Measurements from ENCODE around the gene ZMYND10. TPM values are rescaled to one million over a fixed set of nuclear protein-coding genes. Genes with fewer than 3 reads are reported as not detected.
A peak's percentile ranks its signal among the peaks of the same experiment; 100 is the strongest.

ZMYND10 gene
- polyA plus RNA-seq, 1 of the 3 experiments (the other 2 are of a cell fraction): 0.95 TPM

DNA sequence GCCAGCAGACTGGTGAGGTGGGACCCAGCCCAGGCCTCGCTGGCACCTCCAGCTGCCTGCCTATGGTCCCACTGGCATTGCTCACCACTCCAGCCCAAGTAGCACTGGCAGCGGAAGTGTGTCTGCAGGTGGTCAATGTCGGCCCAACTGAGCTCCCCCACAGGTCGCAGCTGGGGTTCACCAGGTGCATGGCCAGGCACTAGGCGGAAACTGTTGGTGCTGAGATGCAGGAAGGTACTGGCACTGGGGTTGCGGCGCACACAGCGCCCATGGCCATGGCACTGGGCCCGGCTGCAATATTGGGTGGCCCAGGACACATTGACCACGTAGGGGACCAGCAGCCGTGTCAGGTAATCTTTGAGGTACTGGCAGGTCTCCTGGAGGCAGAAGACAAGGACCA is 27.4 kb downstream of the ZMYND10 start:
- Histone ChIP-seq H3K9me2 (no peaks in the 10 kb centered on the region), H2AFZ (ENCODE audit: low read depth) (no peak overlapping the region), H3F3A (replicated peaks; ENCODE audit: insufficient read depth) (peaks cover 9% of the 10 kb centered on the region), H3K4me1 (ENCODE audit: control insufficient read depth in 1 of 2, insufficient read depth in 2 of 2, low read depth in 1 of 2, low read length in 1 of 2) (peaks cover 0 to 37% of the 10 kb centered on the region in 2 experiments; a peak in 2 of 4 replicates), H3K27me3 (ENCODE audit: insufficient read depth) (no peaks in the 10 kb centered on the region), H4K20me1 (ENCODE audit: insufficient read depth) (no peaks in the 10 kb centered on the region), H3K4me3 (ENCODE audit: low read depth in 2 of 2, low read length in 1 of 2) (no peak overlapping the region), H3K27ac (ENCODE audit: low read depth in 2 of 2, low read length in 1 of 2) (no peak overlapping the region; a peak in 1 of 4 replicates), H3K79me2 (ENCODE audit: insufficient read depth) (peaks cover 39% of the 10 kb centered on the region), H3K36me3 (replicated peaks in 1 of 2; ENCODE audit: control insufficient read depth in 1 of 2, insufficient read depth in 2 of 2, low read length in 1 of 2) (peaks cover 15 to 30% of the 10 kb centered on the region in 2 experiments), H3K9me3 (no peaks in the 10 kb centered on the region), H3K9ac (no peak overlapping the region), H3K4me2 (no peak overlapping the region)
- CTCF ChIA-PET: interaction anchor here (1.6 to 5.9 kb wide), 2 partner anchors 16 to 25 kb away, joined by 6 to 45 read pairs; partner anchors contain the start of genes HYAL1, HYAL3, IFRD2 and NAA80
- no peak for TF ChIP-seq GABPA (IDR thresholded peaks at IDR 0.05; ENCODE audit: low read depth)
- no peak for TF ChIP-seq NRF1 (IDR thresholded peaks at IDR 0.05; ENCODE audit: low read depth, low read length)
- TF ChIP-seq, protein P1, sequence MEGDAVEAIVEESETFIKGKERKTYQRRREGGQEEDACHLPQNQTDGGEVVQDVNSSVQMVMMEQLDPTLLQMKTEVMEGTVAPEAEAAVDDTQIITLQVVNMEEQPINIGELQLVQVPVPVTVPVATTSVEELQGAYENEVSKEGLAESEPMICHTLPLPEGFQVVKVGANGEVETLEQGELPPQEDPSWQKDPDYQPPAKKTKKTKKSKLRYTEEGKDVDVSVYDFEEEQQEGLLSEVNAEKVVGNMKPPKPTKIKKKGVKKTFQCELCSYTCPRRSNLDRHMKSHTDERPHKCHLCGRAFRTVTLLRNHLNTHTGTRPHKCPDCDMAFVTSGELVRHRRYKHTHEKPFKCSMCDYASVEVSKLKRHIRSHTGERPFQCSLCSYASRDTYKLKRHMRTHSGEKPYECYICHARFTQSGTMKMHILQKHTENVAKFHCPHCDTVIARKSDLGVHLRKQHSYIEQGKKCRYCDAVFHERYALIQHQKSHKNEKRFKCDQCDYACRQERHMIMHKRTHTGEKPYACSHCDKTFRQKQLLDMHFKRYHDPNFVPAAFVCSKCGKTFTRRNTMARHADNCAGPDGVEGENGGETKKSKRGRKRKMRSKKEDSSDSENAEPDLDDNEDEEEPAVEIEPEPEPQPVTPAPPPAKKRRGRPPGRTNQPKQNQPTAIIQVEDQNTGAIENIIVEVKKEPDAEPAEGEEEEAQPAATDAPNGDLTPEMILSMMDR (IDR thresholded peaks at IDR 0.05): no peak
- WGBS (ENCODE audit: low lambda C conversion rate): no CpG with 5 or more reads among the region's 11 CpGs
- POLR2A ChIA-PET: no interaction called here
- DNase-seq: no peak

DNA sequence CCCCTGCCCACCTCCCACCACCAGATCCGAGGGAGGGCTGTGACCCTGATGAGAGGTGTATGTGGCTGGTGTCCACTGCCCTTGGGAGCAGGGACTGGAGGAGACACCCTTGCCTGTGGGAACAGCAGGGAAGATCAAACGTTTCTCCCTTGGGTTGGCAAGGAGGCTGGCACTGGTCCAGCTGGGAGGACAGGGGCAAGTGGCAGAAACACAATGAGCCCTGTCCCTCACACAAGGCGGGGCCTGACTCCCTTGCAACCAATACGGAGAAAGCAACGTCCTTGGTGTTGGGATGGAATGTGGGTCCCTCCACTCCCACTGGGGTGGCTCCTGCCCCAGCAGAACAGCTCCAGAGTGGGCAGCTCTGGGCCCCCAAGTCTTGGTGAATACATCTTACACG is 28.2 kb downstream of the ZMYND10 start:
- WGBS (ENCODE audit: low lambda C conversion rate): 74% methylated on average over 6 of the region's 6 CpGs
- peaks cover 0 to 34% of the 10 kb centered on the region in 2 experiments; a peak in 2 of 4 replicates for H3K4me1 ChIP-seq (ENCODE audit: control insufficient read depth in 1 of 2, insufficient read depth in 2 of 2, low read depth in 1 of 2, low read length in 1 of 2)
- no peaks in the 10 kb centered on the region for H3K27me3 ChIP-seq (ENCODE audit: insufficient read depth)
- no peak overlapping the region for H3K27ac ChIP-seq (ENCODE audit: low read depth in 2 of 2, low read length in 1 of 2)
- H3K4me2 ChIP-seq: 0 out of 2 replicates have a peak overlapping the region, but pooled peaks have one; percentile 11
- H4K20me1 ChIP-seq (ENCODE audit: insufficient read depth): no peaks in the 10 kb centered on the region
- ChIA-PET CTCF (interaction anchor here (1.4 to 5.9 kb wide), 2 partner anchors 9 to 16 kb away, joined by 4 to 45 read pairs; partner anchors contain the start of genes HYAL1, HYAL3 and NAA80), POLR2A (no interaction called here)
- no peaks in the 10 kb centered on the region for H3K9me2 ChIP-seq
- no peak overlapping the region for H3K4me3 ChIP-seq (ENCODE audit: low read depth in 2 of 2, low read length in 1 of 2)
- peaks cover 39% of the 10 kb centered on the region for H3K79me2 ChIP-seq (ENCODE audit: insufficient read depth)
- no peaks in the 10 kb centered on the region for H3K9me3 ChIP-seq
- no peak for TF ChIP-seq ELF1 (IDR thresholded peaks at IDR 0.05)
- no peak overlapping the region for H2AFZ ChIP-seq (ENCODE audit: low read depth)
- DNase-seq: no peak
- peaks cover 9% of the 10 kb centered on the region for H3F3A ChIP-seq (replicated peaks; ENCODE audit: insufficient read depth)
- H3K36me3 ChIP-seq (replicated peaks in 1 of 2; ENCODE audit: control insufficient read depth in 1 of 2, insufficient read depth in 2 of 2, low read length in 1 of 2): peaks cover 15 to 30% of the 10 kb centered on the region in 2 experiments
- H3K9ac ChIP-seq: no peak overlapping the region

DNA sequence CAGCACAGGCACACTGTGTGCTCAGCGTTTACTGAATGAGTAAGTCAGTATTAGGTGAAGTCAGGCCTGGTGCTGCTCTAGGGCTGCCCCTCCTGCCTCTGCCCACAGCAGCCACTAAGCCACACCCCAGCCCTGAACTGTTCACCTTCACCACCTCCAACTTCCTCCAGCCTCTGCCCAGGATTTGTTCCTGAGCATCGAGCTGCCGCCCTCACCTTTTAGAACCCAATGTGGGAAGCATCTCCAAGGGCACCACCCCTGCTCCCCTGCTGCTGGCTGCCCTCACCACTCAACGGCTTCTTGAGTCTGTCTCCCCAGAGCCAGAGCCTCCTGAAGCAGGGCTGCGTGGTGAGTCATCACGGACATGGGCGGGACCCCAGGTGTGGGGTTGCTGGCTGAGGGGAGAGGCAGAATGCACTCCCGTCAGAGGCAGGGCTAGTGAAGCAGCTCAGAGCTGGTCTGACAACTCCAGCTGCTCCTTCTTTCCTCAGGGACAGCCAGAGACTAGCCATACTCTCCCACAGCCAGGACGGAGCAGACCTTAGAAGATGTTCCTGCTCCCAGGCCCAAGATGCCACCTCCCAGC is 28.8 kb downstream of the ZMYND10 start:
- no peak for DNase-seq
- 0 out of 2 replicates have a peak overlapping the region, but pooled peaks have one; percentile 11 for H3K4me2 ChIP-seq
- H4K20me1 ChIP-seq (ENCODE audit: insufficient read depth): no peaks in the 10 kb centered on the region
- CTCF ChIA-PET: interaction anchor here (1.4 to 5.9 kb wide), 2 partner anchors 10 to 15 kb away, joined by 4 to 45 read pairs; partner anchors contain the start of genes HYAL1, HYAL3 and NAA80
- H3K27me3 ChIP-seq (ENCODE audit: insufficient read depth): no peaks in the 10 kb centered on the region
- no peak overlapping the region for H3K9ac ChIP-seq
- peaks cover 9% of the 10 kb centered on the region for H3F3A ChIP-seq (replicated peaks; ENCODE audit: insufficient read depth)
- peaks cover 0 to 29% of the 10 kb centered on the region in 2 experiments; a peak in 2 of 4 replicates for H3K4me1 ChIP-seq (ENCODE audit: control insufficient read depth in 1 of 2, insufficient read depth in 2 of 2, low read depth in 1 of 2, low read length in 1 of 2)
- H2AFZ ChIP-seq (ENCODE audit: low read depth): no peak overlapping the region
- 64% methylated on average over 3 of the region's 9 CpGs for WGBS (ENCODE audit: low lambda C conversion rate)
- POLR2A ChIA-PET: no interaction called here
- H3K27ac ChIP-seq (ENCODE audit: low read depth in 2 of 2, low read length in 1 of 2): no peak overlapping the region
- H3K9me2 ChIP-seq: no peaks in the 10 kb centered on the region
- no peak overlapping the region for H3K4me3 ChIP-seq (ENCODE audit: low read depth in 2 of 2, low read length in 1 of 2)
- H3K79me2 ChIP-seq (ENCODE audit: insufficient read depth): peaks cover 39% of the 10 kb centered on the region
- peaks cover 15 to 30% of the 10 kb centered on the region in 2 experiments for H3K36me3 ChIP-seq (replicated peaks in 1 of 2; ENCODE audit: control insufficient read depth in 1 of 2, insufficient read depth in 2 of 2, low read length in 1 of 2)
- H3K9me3 ChIP-seq: no peaks in the 10 kb centered on the region
- TF ChIP-seq FOXM1 (IDR thresholded peaks at IDR 0.05; ENCODE audit: low read depth): no peak
- TF ChIP-seq, protein P2, sequence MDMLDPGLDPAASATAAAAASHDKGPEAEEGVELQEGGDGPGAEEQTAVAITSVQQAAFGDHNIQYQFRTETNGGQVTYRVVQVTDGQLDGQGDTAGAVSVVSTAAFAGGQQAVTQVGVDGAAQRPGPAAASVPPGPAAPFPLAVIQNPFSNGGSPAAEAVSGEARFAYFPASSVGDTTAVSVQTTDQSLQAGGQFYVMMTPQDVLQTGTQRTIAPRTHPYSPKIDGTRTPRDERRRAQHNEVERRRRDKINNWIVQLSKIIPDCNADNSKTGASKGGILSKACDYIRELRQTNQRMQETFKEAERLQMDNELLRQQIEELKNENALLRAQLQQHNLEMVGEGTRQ (IDR thresholded peaks at IDR 0.05; ENCODE audit: borderline replicate concordance, low read depth, low read length): no peak
- TF ChIP-seq, protein P3, sequence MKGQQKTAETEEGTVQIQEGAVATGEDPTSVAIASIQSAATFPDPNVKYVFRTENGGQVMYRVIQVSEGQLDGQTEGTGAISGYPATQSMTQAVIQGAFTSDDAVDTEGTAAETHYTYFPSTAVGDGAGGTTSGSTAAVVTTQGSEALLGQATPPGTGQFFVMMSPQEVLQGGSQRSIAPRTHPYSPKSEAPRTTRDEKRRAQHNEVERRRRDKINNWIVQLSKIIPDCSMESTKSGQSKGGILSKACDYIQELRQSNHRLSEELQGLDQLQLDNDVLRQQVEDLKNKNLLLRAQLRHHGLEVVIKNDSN (IDR thresholded peaks at IDR 0.05; ENCODE audit: borderline replicate concordance, low read depth): no peak
- TF ChIP-seq NFIC (IDR thresholded peaks at IDR 0.05; ENCODE audit: borderline replicate concordance): no peak
- no peak for TF ChIP-seq POLR2AphosphoS5 (IDR thresholded peaks at IDR 0.05; ENCODE audit: low read depth, low read length)
- TF ChIP-seq CHD2 (IDR thresholded peaks at IDR 0.05; ENCODE audit: low read length, partially characterized antibody): no peak
- no peak for TF ChIP-seq TAF1 (IDR thresholded peaks at IDR 0.05; ENCODE audit: borderline replicate concordance, low read depth, low read length)
- no peak for TF ChIP-seq JUND (IDR thresholded peaks at IDR 0.05)
- TF ChIP-seq, protein P1 (IDR thresholded peaks at IDR 0.05): no peak
- TF ChIP-seq NRF1 (IDR thresholded peaks at IDR 0.05; ENCODE audit: low read depth, low read length): no peak
- TF ChIP-seq SIN3A (IDR thresholded peaks at IDR 0.05; ENCODE audit: borderline replicate concordance, low read depth, low read length): no peak
- TF ChIP-seq TCF12 (IDR thresholded peaks at IDR 0.05): no peak
- no peak for TF ChIP-seq RCOR1 (IDR thresholded peaks at IDR 0.05; ENCODE audit: low read length)
- TF ChIP-seq GABPA (IDR thresholded peaks at IDR 0.05; ENCODE audit: low read depth): no peak
- no peak for TF ChIP-seq GATA2 (CRISPR knock-in tag; IDR thresholded peaks at IDR 0.05)

Data from SK-N-SH (cell line).